ENCODE results near the gene MT1G.
"Not testable (repeated sequence)": the region's sequence is repeated elsewhere in the genome, so short reads cannot be mapped to it uniquely, and the experiment has no call there.

Gene MT1G

GRCh38 chr16:56667581-56668571 lies at the start of gene MT1G:
Gene MT1G, minus strand, starts transcription at chr16:56668065. Its CDS starts 72 bp downstream, at chr16:56667993.
- no peak for DNase-seq (ENCODE audit: low read depth in 2 of 2)

GRCh38 chr16:56717532-56717931 lies 49.7 kb upstream of the MT1G start:
- not testable (repeated sequence) for DNase-seq (ENCODE audit: low read depth in 2 of 2)

GRCh38 chr16:56716761-56717160 lies 48.9 kb upstream of the MT1G start:
- DNase-seq (ENCODE audit: low read depth in 2 of 2), result no peak

GRCh38 chr16:56715126-56715525 lies 47.3 kb upstream of the MT1G start:
- no peak for DNase-seq (ENCODE audit: low read depth in 2 of 2)

- DNase-seq (ENCODE audit: low read depth in 2 of 2), result no peak
Observed at GRCh38 chr16:56713794-56714193, 45.9 kb upstream of the MT1G start.

GRCh38 chr16:56711862-56712261 lies 44.0 kb upstream of the MT1G start:
- DNase-seq (ENCODE audit: low read depth in 2 of 2), result no peak

- DNase-seq (ENCODE audit: low read depth in 2 of 2), result no peak
Observed at GRCh38 chr16:56710181-56710737, 42.4 kb upstream of the MT1G start.

GRCh38 chr16:56709443-56710040 lies 41.7 kb upstream of the MT1G start:
- no peak for DNase-seq (ENCODE audit: low read depth in 2 of 2)

GRCh38 chr16:56708525-56709442 lies 40.9 kb upstream of the MT1G start:
- no peak for DNase-seq (ENCODE audit: low read depth in 2 of 2)

- DNase-seq (ENCODE audit: low read depth in 2 of 2), result no peak
Observed at GRCh38 chr16:56702836-56703235, 35.0 kb upstream of the MT1G start.

- no peak for DNase-seq (ENCODE audit: low read depth in 2 of 2)
Observed at GRCh38 chr16:56701534-56701933, 33.7 kb upstream of the MT1G start.

- DNase-seq (ENCODE audit: low read depth in 2 of 2), result no peak
Observed at GRCh38 chr16:56700631-56701030, 32.8 kb upstream of the MT1G start.

GRCh38 chr16:56700195-56700594 lies 32.3 kb upstream of the MT1G start:
- no peak for DNase-seq (ENCODE audit: low read depth in 2 of 2)

GRCh38 chr16:56697456-56698155 lies 29.7 kb upstream of the MT1G start:
- no peak for DNase-seq (ENCODE audit: low read depth in 2 of 2)

- DNase-seq (ENCODE audit: low read depth in 2 of 2), result no peak
Observed at GRCh38 chr16:56695246-56695645, 27.4 kb upstream of the MT1G start.

GRCh38 chr16:56691885-56692284 lies 24.0 kb upstream of the MT1G start:
- DNase-seq (ENCODE audit: low read depth in 2 of 2), result no peak

GRCh38 chr16:56690420-56691122 lies 22.7 kb upstream of the MT1G start:
- no peak for DNase-seq (ENCODE audit: low read depth in 2 of 2)

GRCh38 chr16:56689171-56689570 lies 21.3 kb upstream of the MT1G start:
- no peak for DNase-seq (ENCODE audit: low read depth in 2 of 2)

- DNase-seq (ENCODE audit: low read depth in 2 of 2), result no peak
Observed at GRCh38 chr16:56688762-56689161, 20.9 kb upstream of the MT1G start.

- no peak for DNase-seq (ENCODE audit: low read depth in 2 of 2)
Observed at GRCh38 chr16:56686758-56687157, 18.9 kb upstream of the MT1G start.

All from fibroblast of skin of left quadriceps (primary cell).